Measurements from ENCODE around the gene RNF141.

RNF141 gene

GRCh38 chr11:10480026-10480425 lies 61.0 kb downstream of the RNF141 start:
- no peak for DNase-seq (ENCODE audit: low read depth)

DNA sequence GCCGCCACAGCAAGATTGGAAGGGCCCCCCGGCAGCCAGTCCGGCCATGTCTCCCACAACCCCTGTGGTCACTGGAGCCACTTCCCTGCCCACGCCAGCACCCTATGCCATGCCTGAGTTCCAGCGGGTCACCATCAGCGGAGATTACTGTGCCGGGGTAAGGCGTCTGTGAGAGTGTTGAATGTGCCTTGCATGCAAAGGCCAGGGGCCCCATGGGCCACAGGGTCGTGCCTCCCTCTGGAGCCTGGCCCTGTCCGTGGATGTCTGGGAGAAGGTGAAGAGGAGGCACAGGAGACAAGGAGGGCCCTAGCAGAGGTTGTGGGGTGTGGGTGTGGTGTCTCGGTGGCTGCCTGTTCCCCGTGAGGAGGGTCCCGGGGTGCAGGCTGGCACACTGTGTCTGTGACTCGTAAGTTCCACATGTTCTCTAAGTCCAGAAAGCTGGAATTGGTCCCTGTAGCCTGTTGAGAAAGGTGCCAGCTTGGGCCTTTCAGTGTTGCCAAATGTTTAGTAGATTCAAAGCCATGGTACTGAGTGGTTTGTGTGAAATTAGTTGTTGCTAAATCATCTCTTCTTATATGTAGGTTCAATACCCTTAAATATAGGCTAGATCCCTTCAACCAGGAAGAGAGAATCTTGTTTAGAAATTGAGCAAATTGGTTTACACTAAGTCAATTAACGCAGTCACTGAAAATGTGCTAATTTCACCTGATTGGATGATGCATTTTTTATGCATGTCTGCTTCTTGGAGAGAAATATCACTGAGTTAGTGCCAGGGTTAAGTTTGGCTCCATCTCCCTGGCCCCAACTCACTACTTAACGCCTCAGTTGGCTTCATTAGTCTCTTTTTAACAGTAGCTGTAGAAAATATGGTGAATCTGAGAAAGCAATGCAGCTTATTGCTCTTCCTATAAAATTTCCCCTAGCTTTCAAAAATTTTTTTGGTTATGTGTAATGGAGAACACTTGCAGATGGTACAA lies 62.1 kb downstream of the RNF141 start:
- no peak for DNase-seq (ENCODE audit: low read depth)

GRCh38 chr11:10478066-10478465 lies 62.9 kb downstream of the RNF141 start:
- no peak for DNase-seq (ENCODE audit: low read depth)

- DNase-seq (ENCODE audit: low read depth): no peak
Observed at GRCh38 chr11:10477690-10478046, 63.3 kb downstream of the RNF141 start.

- DNase-seq (ENCODE audit: low read depth): no peak
Observed at GRCh38 chr11:10476927-10477689, 63.9 kb downstream of the RNF141 start.

- no peak for DNase-seq (ENCODE audit: low read depth)
Observed at GRCh38 chr11:10476342-10476741, 64.6 kb downstream of the RNF141 start.

- DNase-seq (ENCODE audit: low read depth): no peak
Observed at GRCh38 chr11:10474551-10474950, 66.4 kb downstream of the RNF141 start.

- no peak for DNase-seq (ENCODE audit: low read depth)
Observed at GRCh38 chr11:10473371-10473770, 67.6 kb downstream of the RNF141 start.

GRCh38 chr11:10462746-10463300 lies 78.2 kb downstream of the RNF141 start:
- no peak for DNase-seq (ENCODE audit: low read depth)

Data from activated T-helper 9 cell treated with anti-CD3 and anti-CD28 coated beads, Interleukin-2, amount 50 U/mL, for 16 hours (primary cell).